GM12891 (cell line): ENCODE data around the gene MAGEB17.
"Not testable (repeated sequence)": the region's sequence is repeated elsewhere in the genome, so short reads cannot be mapped to it uniquely, and the experiment has no call there.

Experiments used
- DNase-seq: peaks from one replicate; pipeline ENCODE4 v3.0.0; 2011; ENCODE audit warnings: low spot score; ENCODE audit not compliant: insufficient read length
- FAIRE-seq: peaks from 2 replicates; lab custom pipeline; 2011; peaks lifted over from hg19 to GRCh38; lab: Jason Lieb, UNC
- PAX5 ChIP-seq: IDR thresholded peaks from 2 replicates; pipeline ENCODE4 v1.6.1; 2011; ENCODE audit warnings: low read length, moderate library complexity, mild to moderate bottlenecking; ENCODE audit not compliant: insufficient read depth, severe bottlenecking
- POLR2A ChIP-seq: IDR thresholded peaks from 2 replicates; pipeline ENCODE4 v1.6.1; 2011; ENCODE audit warnings: low read depth, low read length, control low read depth
- POLR2AphosphoS5 ChIP-seq: IDR thresholded peaks from 2 replicates; pipeline ENCODE4 v1.6.1; 2011; ENCODE audit warnings: low read depth, low read length, control low read depth
- POU2F2 ChIP-seq: IDR thresholded peaks from 2 replicates; pipeline ENCODE4 v1.6.1; 2011; ENCODE audit warnings: low read depth, mild to moderate bottlenecking, control low read depth, low read length, moderate library complexity
- SPI1 ChIP-seq: IDR thresholded peaks from 2 replicates; pipeline ENCODE4 v1.6.1; 2011; ENCODE audit warnings: low read depth, low read length, control low read depth
- TAF1 ChIP-seq: IDR thresholded peaks from 2 replicates; pipeline ENCODE4 v1.6.1; 2011; ENCODE audit warnings: low read depth, low read length, control low read depth

The MAGEB17 gene

GRCh38 chrX:16137416-16138107, 29.7 kb upstream of the MAGEB17 start:
- FAIRE-seq (peak; percentile 87), DNase-seq (no peak)
- peak; percentile 97 for TF ChIP-seq SPI1
- no peak for TF ChIP-seq POLR2A

GRCh38 chrX:16138108-16138427, 29.2 kb upstream of the MAGEB17 start:
- DNase-seq (no peak), FAIRE-seq (no peak)
- TF ChIP-seq PAX5 (no peak), POU2F2 (no peak), SPI1 (no peak), POLR2AphosphoS5 (no peak), TAF1 (no peak), POLR2A (no peak)

- TF ChIP-seq PAX5 (no peak), POLR2AphosphoS5 (no peak), POU2F2 (no peak), POLR2A (no peak), TAF1 (no peak), SPI1 (no peak)
- DNase-seq, result no peak
These were observed 26.8 kb upstream of the MAGEB17 start for GRCh38 chrX:16140448-16140847.

GRCh38 chrX:16140983-16141382, 26.3 kb upstream of the MAGEB17 start:
- DNase-seq, result no peak
- no peak for FAIRE-seq
- TF ChIP-seq TAF1 (no peak), POLR2AphosphoS5 (no peak), PAX5 (no peak), POLR2A (no peak), POU2F2 (no peak), SPI1 (no peak)

More at GRCh38 chrX:16140448-16140847, 26.8 kb upstream of the MAGEB17 start:
- no peak for FAIRE-seq

GRCh38 chrX:16141422-16142245, 25.6 kb upstream of the MAGEB17 start:
- TF ChIP-seq POLR2AphosphoS5 (no peak), PAX5 (no peak), SPI1 (no peak), TAF1 (no peak), POU2F2 (no peak), POLR2A (no peak)
- FAIRE-seq (no peak), DNase-seq (no peak)

GRCh38 chrX:16142246-16142558, 25.1 kb upstream of the MAGEB17 start:
- DNase-seq (no peak), FAIRE-seq (no peak)
- TF ChIP-seq PAX5 (no peak), SPI1 (no peak), TAF1 (no peak), POU2F2 (no peak), POLR2AphosphoS5 (no peak), POLR2A (no peak)

- no peak for FAIRE-seq
- TF ChIP-seq PAX5 (no peak), SPI1 (no peak), POU2F2 (no peak), POLR2A (no peak), TAF1 (no peak), POLR2AphosphoS5 (no peak)
- DNase-seq, result no peak
These were observed 23.3 kb upstream of the MAGEB17 start for GRCh38 chrX:16143968-16144367.

GRCh38 chrX:16144420-16144819, 22.9 kb upstream of the MAGEB17 start:
- FAIRE-seq, result no peak
- no peak for DNase-seq
- TF ChIP-seq PAX5, result no peak

- not testable (repeated sequence) for DNase-seq, FAIRE-seq
These were observed 22.2 kb upstream of the MAGEB17 start for GRCh38 chrX:16145093-16145492.

- no peak for FAIRE-seq
- TF ChIP-seq TAF1 (no peak), SPI1 (no peak), POLR2AphosphoS5 (no peak), POLR2A (no peak), PAX5 (no peak), POU2F2 (no peak)
These were observed 21.6 kb upstream of the MAGEB17 start for GRCh38 chrX:16145656-16146055.

GRCh38 chrX:16148896-16149295, 18.4 kb upstream of the MAGEB17 start:
- TF ChIP-seq TAF1 (no peak), POLR2AphosphoS5 (no peak), PAX5 (no peak), POU2F2 (no peak)
- FAIRE-seq (no peak), DNase-seq (no peak)

More at GRCh38 chrX:16145656-16146055, 21.6 kb upstream of the MAGEB17 start:
- DNase-seq, result no peak
